HG03045 (cell line): ENCODE results near the gene ALG9.
A peak's percentile ranks its signal among the peaks of the same experiment; 100 is the strongest.

Experiments used
- ATAC-seq: cut with Tn5 transposase; IDR thresholded peaks from one replicate; pipeline ENCODE4 v1.9.1; 2021; ENCODE audit warnings: mild to moderate bottlenecking, moderate library complexity; ENCODE audit not compliant: unreplicated experiment

ALG9 gene

GRCh38 chr11:111837366-111837891, 34.0 kb downstream of the ALG9 start:
- ATAC-seq, result no peak

DNA sequence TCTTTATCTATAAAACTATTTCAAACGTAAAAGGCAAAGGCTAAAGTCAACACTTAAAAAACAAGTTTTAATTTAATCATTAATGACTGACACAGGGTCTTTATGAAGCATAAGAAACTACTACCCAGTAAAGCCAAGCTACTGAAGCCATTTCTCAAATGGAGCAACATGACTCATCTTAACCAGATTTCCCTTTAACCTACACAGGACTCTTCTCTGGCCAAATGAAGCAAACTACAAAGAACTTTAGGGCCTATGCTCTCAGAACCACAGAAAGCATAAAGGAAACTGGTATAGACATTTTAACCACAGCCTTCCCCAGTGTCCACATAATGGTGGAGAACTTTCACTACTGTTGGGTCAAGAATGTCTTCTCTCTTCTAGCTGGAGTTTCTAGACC, 34.7 kb downstream of the ALG9 start:
- no peak for ATAC-seq

- ATAC-seq, result no peak
Observed at GRCh38 chr11:111836162-111836561, 35.2 kb downstream of the ALG9 start.

- ATAC-seq, result no peak
Observed at GRCh38 chr11:111835665-111836064, 35.7 kb downstream of the ALG9 start.

DNA sequence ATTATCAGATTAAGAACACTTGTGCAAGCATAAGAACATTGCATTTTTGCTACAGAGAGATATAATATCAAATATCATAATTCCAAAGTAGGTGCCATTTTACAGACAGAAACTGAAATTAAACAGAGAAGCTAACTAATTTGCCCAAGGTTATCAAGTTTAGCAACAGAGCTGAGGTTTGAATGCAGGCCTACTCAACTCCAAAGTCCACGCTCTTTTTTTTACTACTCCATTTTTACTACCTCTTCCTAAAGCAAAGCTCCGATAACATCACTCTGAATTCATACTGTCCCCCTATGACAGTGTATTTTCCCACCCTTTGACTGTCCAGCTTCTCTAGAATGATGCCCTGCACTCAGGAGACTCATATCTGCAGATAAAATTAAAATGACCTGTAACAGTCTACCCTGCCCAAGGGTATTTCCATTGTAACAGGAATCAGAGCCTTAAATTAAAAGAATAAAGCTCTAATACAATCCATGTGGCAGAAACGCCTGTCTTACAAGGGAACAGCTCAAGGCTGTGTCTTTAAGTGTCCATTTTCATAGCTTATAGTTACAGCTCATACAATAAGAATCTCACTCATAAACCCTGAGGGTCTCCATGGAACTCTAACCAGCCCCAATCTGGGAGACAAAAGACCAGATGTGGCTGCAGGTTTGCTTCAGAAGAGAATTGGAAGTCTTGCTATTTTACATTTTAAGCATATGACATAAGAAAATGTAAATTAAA, 36.8 kb downstream of the ALG9 start:
- ATAC-seq, result no peak

DNA sequence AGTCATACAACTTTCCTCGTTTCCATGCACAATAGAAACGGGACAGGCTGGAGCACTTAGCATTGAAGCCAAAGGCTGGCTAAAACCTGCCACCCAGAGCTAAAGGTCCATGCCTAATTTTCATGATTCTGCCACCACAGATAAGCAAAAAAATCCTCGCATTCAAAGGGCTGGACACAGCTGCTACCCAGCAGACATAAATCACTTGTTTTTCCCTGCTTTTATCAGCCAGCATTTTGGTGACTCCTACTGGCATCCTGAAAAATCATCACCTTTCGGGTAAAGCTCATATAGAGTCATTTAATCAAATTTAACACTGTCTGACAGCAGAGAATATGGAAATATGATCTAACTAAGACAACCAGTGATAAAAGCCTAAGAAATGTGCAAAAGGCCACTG, 37.9 kb downstream of the ALG9 start:
- no peak for ATAC-seq

DNA sequence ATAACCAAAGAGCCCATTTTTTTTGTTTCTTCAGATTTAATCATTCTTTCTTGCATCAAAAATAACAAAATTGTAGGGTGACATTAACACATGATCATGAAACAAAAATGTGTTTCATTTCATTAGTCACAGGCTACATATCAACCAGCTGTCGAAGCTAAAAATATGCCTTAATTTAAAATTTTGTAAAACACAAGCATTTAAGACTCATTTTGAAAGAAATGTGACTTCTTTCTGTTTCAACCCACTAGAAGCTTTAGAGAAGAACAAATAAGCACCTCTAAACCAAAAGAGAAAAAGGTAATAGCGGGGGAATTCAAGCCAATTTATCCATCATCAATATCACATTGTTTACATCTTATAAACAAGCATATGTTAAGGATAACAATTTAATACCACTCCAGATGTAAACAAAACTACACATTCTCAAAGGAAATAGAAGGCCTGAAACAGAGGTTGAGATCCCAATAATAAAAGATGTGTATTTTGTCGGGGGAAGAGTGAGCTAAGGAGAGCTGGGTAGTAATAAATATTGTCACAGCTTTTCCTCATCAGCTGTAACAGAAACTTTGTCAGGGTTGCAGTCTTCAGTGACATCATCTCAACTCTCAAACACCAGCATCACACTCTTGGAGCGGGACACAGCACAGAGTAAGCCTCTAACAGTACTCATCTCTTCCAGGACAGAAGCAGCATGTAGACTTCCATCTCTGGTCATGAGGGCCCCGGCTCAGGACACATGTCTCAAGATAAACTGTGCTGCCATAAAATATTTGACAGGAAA, 42.0 kb downstream of the ALG9 start:
- peak; percentile 39 for ATAC-seq

DNA sequence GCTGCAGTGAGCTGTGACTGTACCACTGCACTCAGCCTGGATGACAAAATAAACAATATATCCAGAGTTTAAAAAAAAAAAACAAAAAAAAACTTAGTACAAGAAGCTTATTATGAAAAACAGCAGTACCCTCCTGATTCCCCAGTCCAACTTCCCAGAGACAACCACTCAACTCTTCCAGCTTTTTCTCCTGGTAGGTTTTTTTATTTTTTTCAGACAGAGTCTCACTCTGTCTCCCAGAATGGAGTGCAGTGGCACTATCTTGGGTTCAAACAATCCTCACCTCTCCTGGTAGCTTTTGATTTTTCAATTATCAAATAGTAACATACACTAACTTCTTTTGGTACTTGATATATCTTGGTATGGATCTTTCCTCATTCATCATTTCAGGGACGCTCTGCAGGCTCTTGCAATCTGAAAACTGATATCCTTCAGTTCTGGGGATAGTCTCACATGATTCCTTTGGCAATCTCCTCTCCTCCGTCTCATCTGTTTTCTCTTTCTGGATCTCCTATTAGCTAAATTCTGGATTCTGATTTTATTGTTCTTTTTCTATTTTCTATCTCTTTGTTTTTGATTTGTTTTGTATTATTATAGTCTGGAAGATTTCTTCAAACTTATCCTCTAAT, 44.9 kb downstream of the ALG9 start:
- ATAC-seq, result no peak

DNA sequence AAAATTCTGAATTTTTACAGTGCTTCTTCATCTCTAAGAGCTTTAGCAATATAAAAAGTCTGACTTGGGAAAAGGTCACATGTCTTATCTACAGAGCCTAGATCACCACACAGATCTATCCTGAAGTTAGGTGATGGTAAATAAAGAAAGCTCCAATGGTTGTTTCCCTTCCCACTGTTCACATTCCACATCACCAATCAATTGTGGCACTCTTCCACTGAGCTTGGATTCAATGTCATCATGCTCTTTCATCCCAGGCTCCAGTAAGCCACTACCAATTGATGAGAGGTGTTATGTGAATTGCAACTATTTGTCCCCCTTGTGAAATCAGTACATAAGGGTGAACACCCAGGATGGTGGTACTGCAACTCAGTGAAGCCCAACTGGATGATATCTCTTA, 47.8 kb downstream of the ALG9 start:
- ATAC-seq, result no peak

- ATAC-seq, result no peak
Observed at GRCh38 chr11:111823131-111823530, 48.2 kb downstream of the ALG9 start.

GRCh38 chr11:111819829-111820237, 51.5 kb downstream of the ALG9 start:
- ATAC-seq, result no peak

DNA sequence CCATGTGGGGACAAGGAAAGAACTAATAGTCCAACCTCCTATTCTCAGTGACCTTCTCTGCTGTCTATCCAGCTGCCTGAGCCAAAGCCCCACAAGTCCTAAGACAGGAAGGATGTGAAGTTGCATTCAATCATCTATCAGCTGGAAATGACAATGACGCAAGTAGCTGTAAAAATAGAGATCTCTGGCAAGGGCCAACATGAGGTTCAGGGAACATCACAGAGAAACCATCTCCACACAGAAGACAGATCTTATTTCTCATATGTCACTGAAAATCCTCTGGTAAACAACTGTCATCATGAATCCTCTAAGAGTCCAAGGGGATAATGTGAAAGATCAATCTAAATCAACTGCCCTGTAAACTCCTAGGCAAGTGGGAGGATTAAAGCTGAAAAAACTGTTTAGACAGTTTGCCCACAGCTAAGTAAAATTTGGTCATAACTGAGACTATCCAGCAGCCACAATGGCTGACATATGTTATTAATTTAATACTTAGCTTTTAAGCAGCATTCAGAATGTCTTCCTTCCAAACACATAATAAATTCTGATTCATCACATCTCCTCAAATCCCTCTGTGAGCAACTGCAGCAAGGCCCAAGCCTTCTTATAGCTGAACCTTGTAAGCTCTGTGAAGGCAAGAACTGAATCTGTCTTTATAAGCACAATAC, 52.1 kb downstream of the ALG9 start:
- no peak for ATAC-seq

DNA sequence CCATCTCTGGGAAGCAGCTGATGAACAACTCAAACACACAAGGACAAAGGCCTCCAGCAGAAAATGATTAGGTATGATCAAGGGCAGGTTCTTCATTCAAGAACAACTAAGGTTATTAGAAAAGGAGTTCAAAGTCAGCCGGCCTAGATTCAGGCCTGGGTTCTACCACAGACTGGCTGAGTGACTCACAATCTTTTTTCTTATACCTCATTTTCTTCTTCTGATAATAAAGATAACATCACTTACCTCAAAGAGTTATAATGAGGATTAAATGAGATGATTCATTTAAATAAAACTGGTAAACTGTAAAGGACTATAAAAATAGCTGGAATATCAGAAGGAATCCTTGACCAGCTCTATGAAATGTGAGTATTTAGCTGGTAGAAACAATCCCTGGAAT, 55.9 kb downstream of the ALG9 start:
- ATAC-seq, result no peak

DNA sequence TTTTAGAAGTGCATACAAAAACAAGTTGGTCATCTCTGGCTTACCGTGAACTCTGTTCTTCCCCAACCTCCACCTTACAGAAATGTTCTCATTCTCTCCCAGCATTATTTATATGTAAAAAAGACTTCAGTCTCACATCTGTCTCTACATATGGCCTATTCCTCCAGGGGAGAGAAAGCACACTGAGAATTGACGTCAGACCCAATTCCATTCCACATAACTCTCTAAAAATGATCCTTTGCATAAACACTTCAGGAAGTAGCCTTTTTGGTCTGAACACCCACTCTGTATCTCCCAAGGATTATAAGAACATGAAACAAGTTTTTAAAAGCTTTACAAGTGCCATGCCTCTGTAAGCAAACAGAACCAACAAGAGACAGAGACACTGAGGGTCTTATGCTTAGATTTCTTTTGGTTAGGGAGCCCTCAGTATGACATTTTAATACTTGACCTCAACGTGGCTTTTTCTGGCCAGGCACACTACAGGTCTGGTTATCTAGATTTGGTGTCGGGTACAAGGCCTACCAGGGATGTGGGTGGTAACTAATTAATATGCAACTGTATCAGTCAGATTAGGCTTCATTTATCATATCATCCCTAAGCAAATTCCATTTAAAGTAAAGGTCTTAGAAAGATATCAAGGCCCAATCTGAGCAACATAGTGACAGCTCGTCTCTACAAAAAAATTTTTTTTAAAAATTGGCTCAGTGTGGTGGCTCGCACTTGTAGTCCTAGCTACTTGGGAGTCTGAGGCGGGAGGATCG, 56.6 kb downstream of the ALG9 start:
- no peak for ATAC-seq

- no peak for ATAC-seq
Observed at GRCh38 chr11:111814106-111814505, 57.3 kb downstream of the ALG9 start.

DNA sequence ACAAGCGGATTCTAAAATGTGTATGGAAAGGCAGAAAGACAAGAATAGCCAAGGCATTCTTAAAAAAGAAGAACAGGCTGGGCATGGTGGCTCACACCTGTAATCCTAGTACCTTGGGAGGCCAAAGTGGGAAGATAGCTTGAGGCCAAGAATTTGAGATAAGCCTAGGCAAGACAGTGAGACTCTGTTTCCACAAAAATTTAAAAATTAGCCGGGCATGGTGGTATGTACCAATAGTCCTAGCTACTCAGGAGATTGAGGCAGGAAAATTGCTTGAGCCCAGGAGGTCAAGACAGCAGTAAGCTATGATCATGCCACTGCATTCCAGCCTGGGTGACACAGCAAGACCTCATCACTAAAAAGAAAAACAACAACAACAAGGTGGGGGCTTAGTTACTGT, 59.2 kb downstream of the ALG9 start:
- no peak for ATAC-seq

DNA sequence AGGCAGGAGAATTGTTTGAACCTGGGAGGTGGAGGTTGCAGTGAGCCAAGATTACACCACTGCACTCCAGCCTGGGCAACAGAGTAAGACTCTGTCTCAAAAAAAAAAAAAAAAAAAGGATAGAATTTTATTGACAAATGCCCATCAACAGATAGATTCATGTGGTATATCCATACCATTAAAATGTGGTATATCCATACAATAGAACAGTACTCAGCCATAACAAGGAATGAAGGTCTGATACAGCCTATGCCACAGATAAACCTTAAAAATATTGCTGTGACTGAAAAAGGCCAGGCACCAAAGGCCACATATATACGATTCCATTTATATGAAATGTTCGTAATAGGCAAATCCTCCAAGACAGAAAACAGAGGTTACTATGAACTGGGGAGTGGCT, 59.9 kb downstream of the ALG9 start:
- ATAC-seq, result no peak

DNA sequence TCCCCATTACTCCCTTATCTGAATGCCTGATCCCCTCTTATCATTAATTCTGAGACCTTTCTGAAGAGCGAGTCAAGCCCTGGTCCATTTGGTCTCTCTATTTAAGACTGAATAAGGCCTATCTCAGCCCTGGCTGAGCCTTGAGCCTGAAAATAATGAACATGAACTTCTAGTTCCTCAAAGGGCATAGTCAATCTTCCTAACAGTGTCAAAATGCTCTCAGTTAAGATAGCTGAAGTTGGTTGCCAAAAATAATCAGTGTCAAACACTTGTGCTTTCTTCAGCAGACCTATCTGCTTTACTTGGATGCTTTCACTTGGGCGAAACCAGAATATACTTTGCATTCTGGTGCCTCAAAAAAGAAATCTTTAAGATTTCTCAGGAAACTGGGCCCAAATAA, 62.5 kb downstream of the ALG9 start:
- no peak for ATAC-seq

- ATAC-seq, result no peak
Observed at GRCh38 chr11:111808063-111808588, 63.3 kb downstream of the ALG9 start.

DNA sequence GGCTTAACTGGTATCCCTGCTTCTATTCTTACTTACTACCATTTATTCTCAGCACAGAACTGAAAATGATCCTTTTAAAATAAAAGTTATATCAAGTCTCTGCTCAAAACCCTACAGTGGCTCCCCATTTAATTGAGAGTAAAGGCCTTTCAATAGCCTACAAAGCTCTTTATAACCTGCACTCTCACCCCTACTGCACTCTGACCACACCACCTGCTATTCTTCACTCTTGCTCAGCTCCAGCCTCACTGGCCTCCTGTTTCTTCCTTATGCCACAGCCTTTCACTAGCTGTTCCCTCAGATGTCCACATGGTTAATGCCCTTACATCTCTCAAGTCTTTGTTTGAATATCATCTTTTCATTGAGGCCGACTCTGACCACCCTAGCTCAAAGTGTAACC, 64.3 kb downstream of the ALG9 start:
- no peak for ATAC-seq
